Measurements from ENCODE around the gene LDB2.

DNA sequence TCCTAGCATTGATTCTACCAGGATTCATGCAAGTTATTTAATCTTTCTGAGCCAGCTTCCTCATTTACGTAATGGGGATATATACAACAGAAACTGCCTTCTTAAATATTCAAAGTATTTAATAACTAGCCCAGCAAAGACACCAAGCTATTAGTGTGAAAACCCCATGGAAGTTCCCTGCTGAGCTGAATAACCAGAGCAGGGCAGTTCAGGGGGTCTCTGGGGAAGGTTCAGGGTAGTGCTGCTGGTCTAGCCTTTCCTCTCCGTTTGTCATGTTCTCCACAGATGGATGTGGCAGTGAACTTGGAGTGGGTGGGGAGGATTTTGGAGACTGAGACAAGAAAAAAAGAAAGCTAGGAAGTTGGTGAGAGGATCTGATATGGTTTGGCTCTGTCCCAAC is 431.4 kb downstream of the LDB2 start:
- TF ChIP-seq, protein P1, sequence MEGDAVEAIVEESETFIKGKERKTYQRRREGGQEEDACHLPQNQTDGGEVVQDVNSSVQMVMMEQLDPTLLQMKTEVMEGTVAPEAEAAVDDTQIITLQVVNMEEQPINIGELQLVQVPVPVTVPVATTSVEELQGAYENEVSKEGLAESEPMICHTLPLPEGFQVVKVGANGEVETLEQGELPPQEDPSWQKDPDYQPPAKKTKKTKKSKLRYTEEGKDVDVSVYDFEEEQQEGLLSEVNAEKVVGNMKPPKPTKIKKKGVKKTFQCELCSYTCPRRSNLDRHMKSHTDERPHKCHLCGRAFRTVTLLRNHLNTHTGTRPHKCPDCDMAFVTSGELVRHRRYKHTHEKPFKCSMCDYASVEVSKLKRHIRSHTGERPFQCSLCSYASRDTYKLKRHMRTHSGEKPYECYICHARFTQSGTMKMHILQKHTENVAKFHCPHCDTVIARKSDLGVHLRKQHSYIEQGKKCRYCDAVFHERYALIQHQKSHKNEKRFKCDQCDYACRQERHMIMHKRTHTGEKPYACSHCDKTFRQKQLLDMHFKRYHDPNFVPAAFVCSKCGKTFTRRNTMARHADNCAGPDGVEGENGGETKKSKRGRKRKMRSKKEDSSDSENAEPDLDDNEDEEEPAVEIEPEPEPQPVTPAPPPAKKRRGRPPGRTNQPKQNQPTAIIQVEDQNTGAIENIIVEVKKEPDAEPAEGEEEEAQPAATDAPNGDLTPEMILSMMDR (IDR thresholded peaks at IDR 0.05; ENCODE audit: low read length), result no peak
- no peak for TF ChIP-seq EZH2 (IDR thresholded peaks at IDR 0.05; ENCODE audit: borderline replicate concordance, low read length)

Data from OCI-LY1 (cell line).